Epidermal melanocyte (primary cell): Measurements from ENCODE around the gene GIT2.
"Not testable (repeated sequence)": the region's sequence is repeated elsewhere in the genome, so short reads cannot be mapped to it uniquely, and the experiment has no call there.

Source experiments
- DNase-seq: peaks from one replicate; pipeline ENCODE4 v3.0.0; 2011; ENCODE audit warnings: low spot score; ENCODE audit not compliant: insufficient read length

GIT2 gene

DNA sequence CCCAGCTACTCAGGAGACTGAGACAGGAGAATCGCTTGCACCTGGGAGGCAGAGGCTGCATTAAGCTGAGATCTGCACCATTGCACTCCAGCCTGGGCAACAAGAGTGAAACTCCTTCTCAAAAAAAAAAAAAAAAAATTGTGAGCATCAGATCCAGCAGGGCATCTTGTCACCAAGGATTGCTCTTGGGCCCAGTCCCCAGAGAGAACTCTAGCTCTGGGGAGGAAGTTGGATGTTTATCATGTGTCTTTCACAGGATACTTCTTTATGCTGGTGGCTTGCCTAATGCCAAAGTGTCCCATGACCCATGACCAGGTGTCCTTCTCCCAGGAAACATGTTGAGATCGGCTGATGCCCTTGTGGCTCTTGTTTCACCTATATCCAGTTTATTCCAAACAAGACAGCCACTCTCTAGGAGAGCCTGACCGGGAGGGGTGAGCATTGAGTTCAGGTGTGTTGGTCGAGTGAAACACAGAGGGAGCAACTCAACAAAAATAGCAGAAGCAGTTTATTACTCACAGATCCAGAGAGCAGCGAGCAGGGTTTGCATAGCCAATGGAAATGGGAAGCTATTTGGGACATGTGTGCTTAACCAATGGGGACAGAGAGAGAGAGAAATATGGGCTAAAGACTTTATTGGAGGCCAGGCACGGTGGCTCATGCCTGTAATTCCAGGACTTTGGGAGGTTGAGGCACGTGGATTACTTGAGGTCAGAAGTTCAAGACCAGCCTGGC, 102.7 kb downstream of the GIT2 start:
- DNase-seq = no peak

DNA sequence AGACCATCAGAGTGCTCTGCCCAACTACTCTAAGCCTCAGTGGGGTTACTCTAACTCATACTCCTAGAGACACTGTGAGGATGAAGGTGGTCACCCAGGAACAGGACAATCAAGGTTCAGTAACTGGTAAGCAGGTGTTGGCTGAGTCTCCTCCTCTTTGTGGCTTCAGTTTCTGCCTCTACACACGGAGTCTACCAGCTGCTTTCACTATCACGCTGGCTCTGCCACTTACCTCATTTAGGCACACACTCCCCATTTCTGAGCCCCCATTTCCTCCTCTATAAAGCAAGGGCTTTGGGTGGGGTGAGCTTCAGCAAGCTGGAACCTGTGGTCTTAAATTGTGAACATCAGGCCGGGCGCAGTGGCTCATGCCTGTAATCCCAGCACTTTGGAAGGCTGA, 103.4 kb downstream of the GIT2 start:
- no peak for DNase-seq

DNA sequence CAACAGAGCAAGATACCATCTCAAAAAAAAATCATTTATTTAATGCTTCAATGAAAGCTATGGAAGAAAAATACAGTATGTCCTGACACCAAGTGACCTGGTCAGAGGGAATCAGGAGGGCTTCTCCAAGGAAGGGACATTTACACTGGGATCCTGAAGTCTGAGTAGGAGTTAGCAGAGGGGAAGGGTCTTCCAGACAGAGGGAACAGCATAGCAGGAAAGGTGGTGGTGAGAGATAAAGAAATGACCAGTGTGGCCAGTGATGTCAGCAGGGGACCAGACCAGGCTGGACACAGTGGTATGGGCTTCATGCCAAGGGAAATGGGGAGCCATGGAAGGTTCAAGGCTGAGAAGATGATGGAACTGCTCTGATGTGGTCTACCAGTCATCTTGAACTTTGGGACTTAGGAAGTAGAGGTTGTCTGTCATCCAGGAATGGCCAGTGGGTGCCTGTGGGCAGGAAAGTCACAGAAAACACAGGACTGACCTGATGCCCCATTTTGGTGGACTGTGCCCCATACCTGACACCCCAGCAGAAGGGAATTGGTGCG, 103.9 kb downstream of the GIT2 start:
- DNase-seq = no peak

DNA sequence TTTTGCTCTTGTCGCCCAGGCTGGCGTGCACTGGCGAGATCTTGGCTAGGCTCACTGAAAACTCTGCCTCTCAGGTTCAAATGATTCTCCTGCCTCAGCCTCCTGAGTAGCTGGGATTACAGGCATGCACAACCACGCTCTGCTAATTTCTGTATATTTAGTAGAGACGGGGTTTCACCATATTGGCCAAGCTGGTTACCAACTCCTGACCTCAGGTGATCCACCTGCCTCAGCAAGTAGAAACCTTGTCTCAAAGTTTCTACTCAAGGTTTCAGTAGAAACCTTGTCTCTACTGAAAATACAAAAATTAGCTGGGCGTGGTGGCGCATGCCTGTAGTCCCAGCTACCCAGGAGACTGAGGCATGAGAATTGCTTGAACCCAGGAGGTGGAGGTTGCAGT, 104.4 kb downstream of the GIT2 start:
- not testable (repeated sequence) for DNase-seq

DNA sequence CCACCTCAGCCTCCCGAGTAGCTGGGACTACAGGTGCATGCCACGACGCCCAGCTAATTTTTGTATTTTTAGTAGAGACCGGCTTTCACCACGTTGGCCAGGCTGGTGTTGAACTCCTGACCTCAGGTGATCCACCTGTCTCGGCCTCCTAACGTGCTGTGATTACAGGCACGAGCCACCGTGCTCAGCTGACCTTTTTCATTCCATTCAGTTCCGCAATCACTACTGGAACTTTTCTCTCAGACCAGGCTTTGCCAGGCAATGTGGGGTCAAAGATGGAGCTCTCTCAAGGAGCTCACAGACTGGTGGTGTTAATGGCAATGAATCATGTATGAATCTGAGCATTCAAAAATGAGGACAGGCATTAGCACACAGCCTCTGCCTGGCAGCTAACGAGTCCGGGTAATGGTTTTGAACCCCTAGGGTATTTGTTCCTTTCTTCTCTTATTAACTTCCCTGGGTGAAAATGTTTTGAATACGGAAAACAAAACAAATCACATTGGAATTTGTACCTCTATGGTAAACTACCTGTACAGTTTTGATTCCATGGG, 105.5 kb downstream of the GIT2 start:
- no peak for DNase-seq

DNA sequence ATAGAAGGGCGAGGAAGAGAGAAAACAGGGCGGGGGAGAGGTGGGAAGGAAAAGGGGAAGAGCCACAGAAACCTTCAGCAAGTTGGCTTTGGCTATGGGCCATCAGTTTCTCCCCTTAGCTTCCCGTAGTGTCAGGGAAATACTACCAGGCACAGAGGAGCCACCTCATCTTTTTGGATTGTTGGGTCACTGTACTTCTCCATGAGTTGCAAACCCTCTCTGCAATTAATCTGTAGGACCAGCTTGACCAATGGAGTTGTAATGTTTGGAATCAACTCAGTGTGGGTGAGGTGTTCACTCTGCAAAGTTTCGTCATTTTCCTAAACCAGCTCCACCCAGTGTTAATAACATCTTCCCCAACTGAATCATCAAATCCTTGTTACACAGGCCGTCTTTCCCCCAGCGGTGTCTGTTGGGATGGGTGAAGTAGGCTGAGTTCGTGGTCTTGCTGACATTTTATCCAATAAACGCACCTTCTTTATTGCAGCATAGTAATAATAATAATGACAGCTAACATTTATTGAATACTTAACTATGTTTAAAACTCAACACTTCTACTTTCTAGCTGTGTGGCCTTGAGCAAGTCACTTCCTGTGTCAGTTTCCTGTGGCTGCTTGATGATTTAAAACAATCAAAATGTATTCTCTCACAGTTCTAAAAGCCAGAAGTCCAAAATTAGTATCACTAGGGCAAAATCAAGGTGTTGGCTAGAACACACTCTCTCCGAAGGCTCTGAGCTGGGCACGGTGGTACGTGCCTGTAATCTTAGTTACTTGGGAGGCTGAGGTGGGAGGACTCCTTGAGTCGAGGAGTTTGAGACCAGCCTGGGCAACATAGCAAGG, 107.8 kb downstream of the GIT2 start:
- DNase-seq = no peak

DNA sequence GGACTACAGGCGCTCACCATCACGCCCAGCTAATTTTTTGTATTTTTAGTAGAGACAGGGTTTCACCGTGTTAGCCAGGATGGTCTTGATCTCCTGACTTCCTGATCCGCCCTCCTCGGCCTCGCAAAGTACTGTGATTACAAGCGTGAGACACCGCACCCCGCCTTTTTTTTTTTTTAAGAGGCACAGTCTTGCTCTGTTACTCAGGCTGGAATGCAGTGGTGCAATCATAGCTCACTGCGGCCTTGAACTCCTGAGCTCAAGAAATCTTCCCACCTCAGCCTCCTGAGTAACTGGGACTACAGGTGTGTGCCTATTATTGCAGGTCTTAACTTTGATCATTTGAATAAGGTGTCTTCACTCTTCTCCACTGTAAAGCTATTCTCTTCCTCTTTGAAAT, 110.6 kb downstream of the GIT2 start:
- no peak for DNase-seq

DNA sequence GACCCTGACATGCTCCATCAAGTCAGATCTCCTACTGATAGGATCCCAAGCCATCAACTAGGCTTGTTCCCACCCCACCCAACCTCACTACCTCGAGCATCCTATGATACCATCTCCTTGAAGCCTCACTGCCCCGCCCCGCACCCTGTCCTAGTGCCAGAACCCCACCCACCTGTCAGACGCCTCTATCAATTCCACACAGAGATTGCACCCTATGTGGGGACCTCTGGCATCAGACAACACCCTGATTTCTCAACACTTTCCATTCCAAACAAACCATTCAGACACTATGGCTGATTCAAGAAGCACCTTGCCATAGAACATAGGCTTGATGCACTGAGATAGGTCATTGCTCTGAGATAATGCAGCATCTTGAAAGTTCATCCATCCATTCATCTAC, 112.7 kb downstream of the GIT2 start:
- no peak for DNase-seq

DNA sequence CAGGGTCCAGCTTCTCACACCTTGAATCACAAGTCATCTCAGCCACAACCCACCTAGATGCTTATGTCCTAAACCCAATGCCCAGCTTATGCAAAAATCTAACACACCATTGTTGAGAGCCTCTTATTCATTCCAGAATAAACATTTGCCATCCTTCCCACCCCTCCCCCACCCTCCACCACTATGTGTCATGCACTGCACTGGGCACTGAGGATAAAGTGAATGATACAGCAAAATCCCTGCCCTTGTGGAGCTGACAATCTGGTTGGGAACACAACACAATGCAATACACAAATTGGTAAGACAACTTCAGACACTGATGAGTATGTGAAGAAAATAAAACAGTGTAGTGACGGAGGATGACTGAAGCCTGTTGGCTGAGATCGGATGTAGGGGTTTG, 114.4 kb downstream of the GIT2 start:
- no peak for DNase-seq

DNA sequence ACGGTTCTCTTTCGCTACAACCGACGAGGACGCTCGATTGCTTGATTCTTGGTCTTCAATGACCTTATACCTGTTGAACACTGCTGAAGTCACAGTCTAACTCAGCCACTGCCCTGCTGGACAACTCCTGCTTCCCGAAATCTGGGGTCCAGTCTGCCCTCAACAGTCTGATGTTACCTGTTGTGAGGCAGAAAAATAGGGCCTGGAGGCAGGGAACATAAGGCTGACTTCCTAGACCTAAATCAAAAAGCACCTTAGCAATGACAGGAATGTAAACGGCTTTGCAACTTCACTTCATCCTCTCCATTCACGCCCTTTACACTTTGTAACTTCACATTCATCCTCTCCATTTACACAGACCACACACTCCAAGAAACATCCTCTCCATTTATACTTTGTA, 115.2 kb downstream of the GIT2 start:
- no peak for DNase-seq

DNA sequence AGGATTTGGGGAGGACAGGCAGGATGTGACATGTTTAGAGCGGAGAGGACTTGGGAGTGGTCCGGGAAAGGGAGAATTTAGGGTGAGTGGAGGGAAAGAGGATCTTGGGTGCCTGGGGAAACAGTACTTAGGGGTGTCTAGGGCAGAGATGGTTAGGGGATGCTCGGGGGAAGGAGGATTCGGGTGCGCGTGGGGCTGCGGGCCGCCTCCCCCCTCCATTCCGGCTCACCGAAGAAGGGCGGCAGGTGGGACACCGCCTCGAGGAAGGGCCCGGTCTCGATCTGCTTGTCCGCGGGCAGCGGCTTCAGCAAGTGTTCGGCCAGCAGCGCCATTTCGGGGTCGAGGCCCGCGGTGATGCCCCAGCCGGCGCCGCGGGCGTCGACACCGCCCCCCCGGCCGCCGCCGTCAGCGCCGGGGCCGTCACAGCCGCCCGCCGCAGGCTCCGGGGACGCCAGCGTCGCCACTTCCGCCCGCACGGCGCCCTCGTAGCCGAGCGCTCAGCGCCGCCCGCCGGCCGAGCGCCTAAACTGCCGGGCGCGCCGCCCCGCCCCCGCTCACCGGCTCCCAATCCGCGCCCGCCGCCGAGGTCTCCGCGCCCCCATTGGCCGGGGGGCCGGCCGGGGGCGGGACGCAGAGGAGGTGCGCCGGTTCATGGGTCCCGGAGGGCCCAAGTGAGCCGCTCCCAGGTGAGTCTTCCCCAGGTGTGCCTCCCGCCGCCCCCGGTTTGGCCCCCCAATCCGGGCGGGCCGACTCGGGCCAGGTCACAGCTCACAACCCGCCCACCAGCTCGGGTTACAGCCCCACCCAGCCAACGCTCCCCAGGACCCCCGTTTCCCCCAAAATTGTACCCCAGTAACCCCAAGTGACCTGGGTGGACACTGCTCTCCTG, 115.9 kb downstream of the GIT2 start, which contains the start of gene GLTP:
GLTP (minus strand) TSS at position 499 of the 889 bp plus-strand sequence; CDS start at position 332, 167 bp downstream.
- peak; percentile 82 for DNase-seq
